NCI-H345 treated with DMSO at 0.1 percent for 48 hours (cell line): ENCODE results near the gene RBM19.

Source experiments
- DNase-seq: peaks from one replicate; lab custom pipeline; 2025; ENCODE audit not compliant: unreplicated experiment; lab: John Stamatoyannopoulos, UW

The RBM19 gene

DNA sequence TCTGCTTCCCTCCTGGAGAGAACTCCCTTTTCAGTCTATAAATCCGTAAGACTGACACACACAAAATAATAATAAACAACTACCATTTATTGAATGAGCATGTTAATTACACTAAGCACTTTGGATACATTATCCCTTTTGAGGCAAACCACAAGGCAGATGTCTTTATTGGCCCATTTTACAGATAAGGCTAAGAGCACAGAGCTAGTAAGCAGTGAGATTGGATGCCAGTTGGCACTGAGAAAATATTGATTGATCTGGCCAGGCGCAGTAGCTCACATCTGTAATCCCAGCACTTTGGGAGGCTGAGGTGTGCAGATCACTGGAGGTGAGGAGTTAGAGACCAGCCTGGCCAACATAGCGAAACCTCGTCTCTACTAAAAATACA, 21.9 kb upstream of the RBM19 start:
- DNase-seq = no peak

DNA sequence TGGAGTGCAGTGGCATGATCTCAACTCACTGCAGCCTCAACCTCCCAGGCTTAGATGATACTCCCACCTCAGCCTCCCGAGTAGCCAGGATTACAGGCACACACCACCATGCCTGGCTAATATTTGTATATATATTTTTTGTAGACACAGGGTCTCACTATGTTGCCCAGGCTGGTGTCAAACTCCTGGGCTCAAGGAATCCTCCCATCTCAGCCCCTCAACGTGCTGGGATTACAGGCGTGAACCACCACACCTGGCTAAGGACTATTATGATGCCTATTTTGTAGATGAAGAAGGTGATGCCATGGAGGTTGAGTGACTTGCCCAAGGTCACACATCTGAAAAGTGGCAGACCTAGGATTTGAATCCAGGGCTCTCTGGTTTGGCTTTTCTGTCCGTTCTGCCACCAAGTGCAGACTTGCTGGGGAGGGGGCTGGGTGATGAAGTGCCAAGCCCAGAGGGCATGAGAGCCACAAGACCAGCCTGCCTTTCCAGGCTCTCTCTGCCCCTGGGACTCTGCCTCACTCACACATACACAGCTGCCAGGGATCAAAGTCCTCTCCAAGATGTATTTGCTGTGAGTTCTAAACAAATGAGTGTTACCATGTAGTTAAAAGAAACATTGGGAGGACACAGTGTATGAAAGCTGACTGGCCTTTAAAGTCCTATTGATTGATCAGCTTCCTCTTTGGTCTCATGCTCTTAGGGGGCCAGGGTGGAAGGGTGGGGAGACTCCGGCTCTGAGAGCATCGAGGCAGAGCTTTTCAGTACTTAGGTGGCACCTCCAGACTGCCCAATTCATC, 21.3 kb upstream of the RBM19 start:
- DNase-seq = no peak

DNA sequence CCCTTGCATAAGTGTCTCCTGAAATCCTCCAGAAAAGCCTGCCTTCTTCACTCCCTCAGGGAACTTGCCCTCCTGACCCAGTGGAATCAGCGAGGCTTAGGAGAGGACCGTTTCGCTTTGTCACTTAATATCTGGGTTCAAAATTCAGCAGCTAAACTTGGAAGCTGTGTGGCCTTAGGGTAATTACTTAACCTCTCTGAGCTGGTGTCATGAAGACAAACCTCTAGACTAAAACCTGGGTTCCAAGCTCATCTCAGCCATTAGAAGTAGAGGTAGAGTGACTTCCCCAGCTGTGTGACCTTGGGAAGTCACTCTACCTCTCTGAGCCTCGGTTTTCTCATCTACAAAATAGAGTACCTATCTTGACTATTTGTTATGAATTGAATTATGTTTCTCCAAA, 18.3 kb upstream of the RBM19 start:
- no peak for DNase-seq

DNA sequence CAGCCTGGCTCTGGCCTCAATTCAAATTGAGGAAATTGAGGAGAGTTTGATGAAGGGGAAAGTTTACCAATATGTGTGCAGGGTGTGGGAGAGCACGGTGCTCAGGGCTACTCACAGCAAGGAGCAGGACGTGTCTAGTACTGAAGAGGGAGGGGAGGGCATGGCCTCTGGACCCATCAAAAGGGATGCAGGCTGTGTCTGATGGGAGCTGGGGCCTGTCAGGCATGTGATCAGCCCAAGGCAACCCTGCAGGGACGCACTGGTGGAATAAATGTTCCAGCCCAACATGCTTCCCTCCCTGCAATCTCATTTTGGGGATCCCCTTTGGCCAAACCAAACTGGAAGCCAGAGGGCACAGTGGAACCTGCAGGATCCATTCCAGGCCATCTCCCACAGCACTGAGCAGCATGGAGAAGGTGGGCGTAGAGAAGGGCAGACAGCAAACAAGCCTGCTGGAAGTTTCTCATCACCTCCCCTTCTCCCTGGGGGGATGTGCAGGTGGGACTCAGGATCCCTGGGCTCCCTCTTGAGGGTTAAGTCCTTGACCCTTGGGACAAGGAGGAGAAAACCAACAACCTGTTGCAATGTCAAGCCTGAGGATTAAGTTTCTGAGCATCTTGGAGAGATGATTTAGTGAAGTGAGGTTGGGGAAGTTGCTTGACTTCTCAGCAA, 17.8 kb upstream of the RBM19 start:
- no peak for DNase-seq

DNA sequence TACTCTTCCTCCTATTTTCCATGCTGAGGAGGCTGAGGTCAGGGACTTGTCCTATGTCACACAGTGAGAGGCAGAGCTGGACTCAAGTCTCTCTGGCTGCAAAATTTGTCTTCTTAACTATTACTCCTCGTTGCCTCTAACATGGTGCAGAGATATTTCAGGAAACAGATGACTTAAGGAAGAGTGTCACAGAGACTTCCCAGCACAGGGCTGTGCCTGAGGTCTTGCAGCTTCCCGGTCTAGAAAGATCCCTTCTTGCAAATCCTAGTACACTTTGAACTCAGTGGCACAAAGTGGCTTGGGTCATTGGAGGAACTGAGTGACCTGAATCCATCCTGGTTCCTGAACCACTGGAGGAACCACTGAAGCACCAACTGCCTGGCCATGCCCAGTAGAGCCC, 17.1 kb upstream of the RBM19 start:
- no peak for DNase-seq

DNA sequence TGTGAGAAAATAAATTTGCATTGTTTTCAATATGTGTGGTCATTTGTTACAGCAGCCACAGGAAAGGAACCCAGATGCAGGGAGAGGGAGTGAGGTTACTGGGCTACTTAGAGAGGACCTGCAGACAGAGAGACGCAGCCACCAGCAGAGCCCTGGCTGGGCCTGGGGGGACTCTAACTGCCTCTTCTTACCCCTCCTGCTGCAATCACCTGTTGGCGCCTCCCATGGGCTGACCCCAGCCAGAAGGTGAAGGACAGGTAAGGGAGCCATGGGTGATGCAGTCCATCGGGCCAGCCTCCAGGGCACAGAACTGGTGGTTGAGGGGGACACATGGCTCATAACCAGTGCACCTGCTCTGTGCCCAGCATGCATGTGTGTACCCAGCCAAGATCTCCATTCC, 15.8 kb upstream of the RBM19 start:
- no peak for DNase-seq

DNA sequence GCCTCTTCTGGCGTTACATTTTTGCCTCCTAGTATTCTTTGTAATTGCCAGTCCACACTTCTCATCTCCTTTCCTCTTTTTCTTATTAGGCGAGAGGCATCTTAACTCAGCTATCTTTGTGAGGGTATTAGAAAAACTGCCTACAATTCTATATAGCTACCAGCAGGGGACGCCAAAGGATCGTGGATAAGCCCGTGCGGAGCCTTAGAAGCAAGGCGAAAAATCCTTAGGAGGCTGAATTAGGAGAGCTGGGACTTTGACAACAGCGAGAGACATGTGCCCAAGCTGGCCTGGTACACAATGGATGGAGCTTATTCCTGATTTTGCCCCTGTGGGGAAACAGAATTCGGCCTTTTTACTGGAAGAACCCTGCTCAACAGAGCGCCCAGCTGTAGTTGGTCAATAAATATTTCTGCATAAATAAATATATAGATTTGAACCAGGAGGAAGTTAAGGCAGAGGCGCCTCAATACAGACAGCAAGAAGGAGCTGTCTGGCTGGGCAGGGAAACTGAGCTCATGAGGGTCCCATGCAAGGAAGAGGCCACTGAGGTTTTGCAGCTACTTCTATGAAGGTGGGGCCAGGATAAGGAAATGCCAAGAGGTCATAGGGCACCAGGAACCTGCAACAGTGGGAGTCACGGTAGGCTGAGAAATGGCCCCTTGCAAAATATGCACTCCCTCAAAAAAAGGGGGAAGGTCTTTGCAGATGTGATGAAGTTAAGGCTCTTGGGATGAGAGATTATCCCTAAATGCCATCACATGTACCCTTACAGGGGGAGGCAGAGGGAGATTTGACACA, 14.6 kb upstream of the RBM19 start:
- peak; percentile 70 for DNase-seq

DNA sequence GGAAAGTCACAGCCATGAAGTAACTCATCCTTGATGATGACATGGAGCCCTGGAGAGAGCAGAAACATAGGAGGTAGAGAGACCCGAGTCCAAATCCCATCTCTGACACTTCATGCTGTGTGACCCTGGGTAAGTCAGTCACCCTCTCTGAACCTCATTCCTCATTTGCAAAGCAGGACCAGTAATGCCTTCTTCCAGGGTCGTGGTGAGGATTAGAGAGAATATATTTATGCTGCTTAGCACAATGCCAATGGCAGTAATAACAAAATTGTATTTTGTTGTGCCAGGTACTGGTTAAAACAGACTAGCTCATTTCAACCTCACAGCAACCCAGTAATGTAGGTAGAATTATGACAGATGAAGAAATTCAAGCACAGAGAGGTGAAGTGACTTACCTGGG, 13.9 kb upstream of the RBM19 start:
- no peak for DNase-seq

DNA sequence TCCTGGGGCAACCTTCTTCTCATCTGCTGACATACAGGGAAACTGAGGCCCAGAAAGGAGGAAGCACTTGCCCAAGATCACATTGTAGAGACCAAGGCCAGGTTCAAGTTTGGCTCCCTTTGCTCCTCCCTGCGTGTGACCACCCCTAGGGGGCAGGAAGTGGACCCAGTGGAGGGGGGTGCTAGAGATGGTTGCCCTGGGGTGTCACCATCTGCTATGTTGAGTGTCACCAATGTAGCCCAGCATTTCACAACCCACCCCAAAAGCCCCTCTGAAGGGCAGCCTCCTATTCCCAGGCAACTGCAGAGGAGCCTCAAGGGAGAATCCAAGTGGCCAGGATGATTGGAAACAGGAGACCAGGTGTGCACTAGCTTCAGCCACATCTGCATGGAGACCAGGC, 12.0 kb upstream of the RBM19 start:
- no peak for DNase-seq

DNA sequence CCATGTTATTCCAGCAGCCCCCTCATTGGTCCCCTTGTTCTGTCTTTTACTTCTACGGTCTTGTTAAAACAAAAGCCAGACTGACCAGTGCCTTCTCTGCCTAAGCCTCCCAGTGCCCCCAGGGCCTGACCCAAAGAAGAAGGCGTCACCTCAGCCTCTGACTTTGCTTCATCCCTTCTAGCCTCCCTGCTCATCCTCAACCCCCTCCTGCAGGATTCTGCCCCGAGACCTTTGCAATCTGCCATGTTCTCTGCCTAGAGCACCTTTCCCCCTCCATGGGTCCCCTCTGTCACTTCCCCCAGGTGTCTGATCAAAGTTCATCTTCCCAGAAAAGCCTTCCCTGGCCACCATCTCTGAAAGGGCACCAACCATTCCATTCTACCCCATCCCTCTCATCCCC, 7.9 kb upstream of the RBM19 start:
- no peak for DNase-seq

DNA sequence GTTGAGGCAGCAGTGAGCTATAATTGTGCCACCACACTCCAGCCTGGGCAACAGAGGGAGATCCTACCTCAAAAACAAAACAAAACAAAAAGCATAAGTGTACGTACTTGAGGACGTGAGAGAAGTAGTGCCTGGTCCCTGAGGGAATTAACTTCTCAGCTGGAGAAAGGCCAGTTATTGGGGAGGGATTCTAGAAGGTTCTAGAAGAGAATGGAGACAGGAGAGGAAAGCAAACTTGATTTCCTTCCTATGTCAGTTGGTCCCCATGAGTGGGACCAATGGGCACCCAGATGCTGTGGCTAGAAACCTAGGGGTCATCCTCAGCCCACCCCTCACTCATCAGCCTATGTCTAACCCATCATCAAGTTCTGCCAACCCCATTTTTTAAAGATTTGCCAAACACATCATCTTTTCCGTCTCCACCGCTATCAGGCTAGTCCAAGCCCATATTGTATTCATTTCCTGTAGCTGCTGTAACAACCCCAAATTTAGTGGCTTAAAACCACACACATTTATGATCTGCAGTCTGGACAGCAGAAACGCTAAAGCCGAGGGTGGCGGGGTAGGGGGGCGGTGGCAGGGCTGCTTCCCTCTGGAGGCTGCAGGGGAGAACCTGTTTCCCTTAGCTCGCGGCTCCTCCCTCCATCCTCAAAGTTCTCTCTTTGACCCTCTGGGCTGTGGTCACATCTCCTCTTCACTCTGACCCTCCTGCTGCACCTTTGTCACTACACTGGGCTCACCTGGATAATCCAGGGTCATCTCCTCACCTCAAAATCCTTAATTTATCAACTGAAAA, 7.2 kb upstream of the RBM19 start:
- DNase-seq = no peak

DNA sequence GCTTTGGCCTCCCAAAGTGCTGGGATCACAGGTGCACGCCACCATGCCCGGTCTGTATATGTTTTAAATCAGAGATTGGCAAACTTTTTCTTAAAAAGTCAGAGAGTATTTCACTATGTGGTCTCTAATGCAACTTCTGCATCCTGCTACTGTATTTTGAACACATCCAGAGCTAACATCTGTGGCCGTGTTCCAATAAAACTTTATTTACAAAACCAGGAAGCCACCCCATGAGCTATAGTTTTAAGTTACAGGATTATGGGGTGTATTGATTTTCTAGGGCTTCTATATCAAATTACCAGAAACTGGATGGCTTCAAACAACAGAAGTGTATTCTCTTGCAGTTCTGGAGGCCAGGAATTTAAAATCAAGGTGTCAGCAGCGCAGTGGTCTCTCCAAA, 5.3 kb upstream of the RBM19 start:
- no peak for DNase-seq

DNA sequence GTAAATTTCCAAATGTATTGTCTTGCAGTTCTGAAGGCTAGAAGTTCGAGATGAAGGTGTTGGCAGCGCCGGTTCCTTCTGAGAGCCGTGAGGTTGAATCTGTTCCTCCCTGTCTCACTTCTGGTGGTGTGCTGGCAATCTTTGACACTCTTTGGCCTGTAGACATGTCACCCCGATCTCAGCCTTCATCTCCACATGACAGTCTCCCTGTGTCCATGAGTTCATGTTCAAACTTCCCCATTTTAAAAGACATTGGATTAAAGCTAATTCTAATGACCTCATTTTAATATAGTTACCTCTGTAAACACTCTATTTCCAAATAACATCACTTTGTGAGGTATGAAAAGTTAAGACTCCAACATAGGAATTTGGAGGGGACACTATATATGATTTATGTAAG, 4.1 kb upstream of the RBM19 start:
- no peak for DNase-seq

DNA sequence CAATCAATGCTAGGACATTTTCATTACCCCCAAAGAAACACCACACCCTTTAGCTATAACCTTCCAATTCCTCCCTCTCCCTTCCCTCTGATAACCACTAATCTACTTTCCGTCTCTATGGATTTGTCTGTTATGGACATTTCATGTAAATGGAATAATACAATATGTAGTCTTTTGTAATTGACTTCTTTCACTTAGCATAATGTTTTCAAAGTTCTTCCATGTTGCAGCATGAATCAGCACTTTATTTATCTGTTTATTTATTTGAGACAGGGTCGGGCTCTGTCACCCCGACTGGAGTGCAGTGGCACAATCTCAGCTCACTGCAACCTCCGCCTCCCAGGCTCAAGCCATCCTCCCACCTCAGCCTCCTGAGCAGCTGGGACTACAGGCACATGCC, 1.2 kb upstream of the RBM19 start:
- DNase-seq = no peak

DNA sequence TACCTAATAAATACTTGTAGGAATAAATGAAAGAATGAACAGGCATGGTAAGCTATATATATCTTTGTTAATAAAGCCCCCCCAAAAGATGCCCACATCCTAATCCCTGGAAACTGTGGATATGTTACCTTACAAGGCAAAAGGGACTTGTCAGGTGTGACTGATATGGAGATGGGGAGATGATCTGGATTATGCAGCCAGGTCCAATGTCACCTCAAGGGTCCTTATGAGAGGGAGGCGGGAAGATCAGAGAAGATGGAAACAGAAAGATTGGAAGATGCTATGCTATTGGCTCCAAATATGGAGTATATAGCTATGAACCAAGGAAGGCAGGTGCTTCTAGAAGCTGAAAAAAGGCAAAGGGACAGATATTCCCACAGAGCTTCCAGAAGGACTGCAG, 3.4 kb downstream of the RBM19 start:
- DNase-seq = no peak

DNA sequence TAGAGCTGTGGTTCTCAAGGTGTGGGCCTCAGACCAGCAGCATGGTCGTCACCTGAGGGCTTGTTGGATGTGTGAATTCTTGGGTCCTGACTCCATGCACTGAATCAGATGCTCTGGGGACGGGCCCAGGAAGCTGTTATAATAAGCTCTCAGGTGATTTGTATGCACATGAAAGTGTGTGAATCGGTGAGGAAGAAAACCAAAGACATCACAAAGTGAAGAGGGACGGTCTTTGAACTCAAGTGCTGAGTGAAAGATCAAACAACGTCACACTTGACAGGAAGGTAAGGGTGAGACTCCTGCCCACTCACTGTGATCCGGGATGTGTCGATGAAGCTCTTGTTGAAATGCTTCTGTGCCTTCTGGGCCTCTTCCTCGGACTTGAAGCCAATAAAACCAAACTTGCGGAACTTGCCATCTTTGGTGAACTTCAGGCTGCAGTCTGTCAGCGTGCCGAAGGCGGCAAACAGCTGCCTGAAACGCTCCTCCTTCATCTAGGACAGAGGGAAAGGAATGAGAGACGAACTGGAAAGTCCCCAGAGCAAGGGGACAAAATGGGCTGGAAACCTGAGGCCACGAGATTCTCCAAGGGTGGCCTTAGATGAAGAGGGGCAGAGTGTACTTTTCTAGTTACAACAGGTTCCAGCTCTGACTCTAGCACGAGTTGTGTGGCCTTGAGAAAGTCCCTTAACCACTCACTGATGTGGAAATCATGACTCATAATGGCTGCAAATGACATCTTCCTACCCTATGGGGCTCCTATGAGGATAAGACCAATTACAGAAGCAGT, 4.0 kb downstream of the RBM19 start:
- DNase-seq = no peak

DNA sequence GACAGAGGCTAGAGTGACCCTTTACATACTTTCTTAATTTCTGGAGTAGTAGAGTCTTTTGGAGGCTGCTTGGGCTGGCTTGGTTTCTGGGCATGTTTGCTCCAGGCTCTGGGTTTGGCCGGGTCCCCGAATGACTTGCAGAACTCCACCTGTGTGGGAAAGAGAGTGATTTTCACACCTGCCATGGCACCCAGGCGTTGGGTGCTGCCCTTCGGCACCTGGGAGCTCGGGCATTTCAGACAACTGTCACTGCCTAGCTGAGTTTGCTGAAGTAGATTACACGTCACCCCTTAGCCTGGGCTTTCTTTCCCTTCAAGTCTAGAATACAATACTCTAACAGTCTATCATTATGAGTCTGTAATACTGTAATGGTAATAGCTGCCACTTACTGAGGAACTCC, 6.1 kb downstream of the RBM19 start:
- no peak for DNase-seq

DNA sequence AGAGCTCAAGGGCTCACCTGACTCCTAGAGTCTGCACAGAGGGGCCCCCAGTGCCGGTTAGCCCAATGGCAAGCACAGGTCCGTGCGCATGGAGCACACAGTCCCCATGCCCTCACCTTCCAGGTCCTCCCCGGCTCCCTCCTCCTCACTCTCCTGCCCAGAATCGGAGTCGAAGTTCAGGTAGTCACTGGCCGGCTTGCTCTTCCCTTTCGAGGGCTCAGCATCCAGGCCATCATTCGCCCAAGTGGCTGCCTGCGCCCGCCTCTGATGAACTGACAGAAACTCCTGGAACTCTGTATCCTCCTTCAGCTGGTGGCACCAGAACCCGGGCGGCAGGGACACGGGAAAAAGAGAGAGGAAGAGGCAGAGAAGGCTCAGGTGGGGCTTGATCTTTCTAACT, 7.0 kb downstream of the RBM19 start:
- DNase-seq = no peak

DNA sequence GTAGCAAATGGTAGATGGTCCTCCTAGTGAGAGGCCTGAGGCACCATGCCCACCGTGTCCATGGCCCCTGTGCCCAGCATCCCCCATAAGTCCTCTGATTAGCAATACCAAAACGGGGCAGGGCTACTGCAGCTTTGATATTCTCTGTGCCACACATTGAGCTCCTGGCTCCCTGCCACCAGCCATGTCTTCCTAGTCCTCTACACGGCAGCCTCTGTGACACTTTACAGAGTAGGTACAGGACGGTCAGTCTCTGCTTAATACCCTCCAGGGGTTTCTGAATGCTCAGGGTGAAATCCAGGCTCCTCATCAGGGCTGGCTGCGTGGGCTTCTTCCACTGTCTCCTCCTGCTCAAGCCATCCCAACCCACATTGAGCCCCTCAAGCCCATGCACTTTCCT, 8.0 kb downstream of the RBM19 start:
- no peak for DNase-seq

DNA sequence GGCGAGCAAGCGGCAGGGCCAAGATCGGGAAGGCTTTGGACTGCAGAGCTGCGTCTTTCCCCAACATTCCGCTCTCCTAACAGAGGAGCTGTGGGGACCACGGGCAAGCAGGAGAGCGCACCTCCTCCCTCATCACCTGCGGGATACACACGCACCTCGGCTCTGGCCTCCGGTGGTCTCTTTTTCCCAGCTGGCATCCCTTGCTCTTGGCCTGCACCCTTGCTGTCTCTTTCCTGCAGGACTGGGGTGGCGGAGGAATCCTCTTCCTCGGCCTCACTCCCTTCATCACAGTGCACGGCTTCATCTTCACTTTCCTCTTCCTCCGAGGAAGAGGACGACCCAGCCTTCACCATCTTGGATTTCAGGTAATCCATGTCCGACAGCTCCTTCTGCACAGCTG, 8.5 kb downstream of the RBM19 start:
- no peak for DNase-seq
